M059J (cell line): Measurements from ENCODE around the gene HIF3A. TPM values are rescaled to one million over a fixed set of nuclear protein-coding genes. Genes with fewer than 3 reads are reported as not detected.
"Not testable (repeated sequence)": the region's sequence is repeated elsewhere in the genome, so short reads cannot be mapped to it uniquely, and the experiment has no call there.

ENCODE experiments used
- DNase-seq: peaks from one replicate; pipeline ENCODE4 v3.0.0-alpha.2; 2012; ENCODE audit warnings: low read depth
- total RNA-seq: library from RNA; depleted of rRNA; stranded (reverse); fragments of >200 nt; shearing (Covaris generic); gene quantifications from 2 replicates; pipeline ENCODE4 v1.2.3, GENCODE V29; 2014

HIF3A gene
- total RNA-seq, 1 experiment from 2014 or later: not detected

DNA sequence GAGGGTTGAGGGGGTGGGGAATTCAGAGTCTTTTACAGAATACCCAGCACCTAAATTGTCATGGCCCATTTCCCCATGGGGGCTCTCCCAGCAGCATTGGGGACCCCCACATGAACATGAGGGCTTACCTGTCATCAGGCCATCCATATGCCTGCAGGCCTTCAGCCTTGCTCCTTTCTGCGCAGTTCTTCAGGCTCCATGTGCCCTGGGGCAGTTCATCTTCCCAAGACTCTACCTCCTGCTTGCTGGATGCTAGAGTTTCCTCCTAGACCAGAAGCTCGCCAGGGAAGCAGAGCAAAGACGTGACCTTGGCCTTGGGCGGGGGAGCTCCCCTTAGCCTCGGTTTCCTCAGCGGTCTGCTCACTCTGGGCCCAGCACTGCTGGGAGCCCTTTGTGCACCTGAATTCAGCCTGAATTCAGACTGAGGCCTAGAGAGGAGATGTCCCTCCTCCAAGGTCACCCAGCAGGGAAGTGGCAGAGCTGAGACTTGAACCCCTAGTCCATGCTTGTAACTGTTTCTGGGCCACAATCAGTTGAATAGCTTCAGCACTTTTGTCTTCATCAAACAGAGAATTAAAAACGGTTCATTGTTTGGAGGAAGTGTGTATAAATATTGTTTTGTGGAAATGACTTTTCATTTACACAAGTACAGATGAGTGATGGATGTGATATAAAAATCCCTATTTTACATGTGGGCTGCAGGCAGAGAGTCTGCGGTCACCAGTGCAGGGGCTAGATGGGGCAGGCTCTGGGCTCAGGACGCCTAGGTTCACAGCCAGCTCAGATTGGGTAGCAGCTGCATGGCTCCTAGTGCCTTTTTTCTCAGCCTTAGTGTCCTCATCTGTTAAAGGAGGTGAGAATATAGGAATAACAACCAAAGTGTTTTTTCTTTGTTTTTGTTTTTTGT, 59.6 kb downstream of the HIF3A start:
- DNase-seq: no peak

DNA sequence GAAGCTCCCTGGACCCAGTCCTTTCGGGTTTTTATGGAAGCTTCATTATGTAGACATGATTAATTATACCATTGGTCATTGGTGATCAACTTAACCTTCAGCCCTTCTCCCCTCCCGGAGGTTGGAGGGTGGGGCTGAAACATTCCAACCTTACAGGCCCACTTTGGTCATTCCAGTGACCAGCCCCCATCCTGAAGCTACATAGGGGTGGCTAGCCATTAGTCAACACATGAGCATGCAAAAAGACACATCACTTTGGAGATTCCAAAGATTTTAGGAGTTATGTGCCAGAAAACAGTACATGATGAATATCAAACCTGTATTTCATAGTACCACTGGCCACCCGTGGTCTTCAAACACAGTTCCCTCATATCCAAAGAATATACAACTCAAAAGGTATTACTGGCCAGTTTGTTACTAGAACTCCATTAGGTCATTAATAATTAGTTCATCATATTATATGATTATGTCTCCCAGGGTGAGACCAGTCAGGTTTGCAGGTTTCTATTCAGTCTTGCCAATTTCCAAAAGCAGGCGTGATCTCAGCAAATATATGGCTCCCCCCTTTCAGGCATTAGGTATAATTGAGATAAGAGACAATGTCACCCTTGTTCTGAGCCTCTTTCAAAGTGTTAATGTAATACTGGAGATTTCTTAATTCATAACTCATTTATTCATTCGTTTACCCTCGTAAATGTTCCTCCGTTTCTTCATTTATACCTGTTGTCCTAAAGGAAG, 61.2 kb downstream of the HIF3A start:
- DNase-seq: peak; percentile 18

DNA sequence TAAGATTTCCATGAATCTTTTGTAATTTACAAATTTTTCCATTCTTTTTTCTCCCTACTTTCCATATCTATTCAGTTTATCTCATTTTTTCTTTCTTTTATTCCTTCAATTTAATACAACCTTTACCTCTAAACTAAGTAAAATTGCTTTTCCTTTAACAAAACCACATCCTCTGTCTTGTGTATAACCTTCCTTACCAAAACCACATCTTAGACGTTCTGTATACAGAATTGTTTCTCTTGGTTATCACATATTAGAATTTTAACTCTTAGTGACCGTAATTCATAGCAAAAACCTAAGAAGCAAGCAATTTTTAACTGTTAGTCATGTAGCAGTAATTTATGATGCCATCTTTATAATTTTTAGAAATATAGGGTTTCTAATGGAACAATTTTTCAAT, 65.1 kb downstream of the HIF3A start:
- peak; percentile 16 for DNase-seq

GRCh38 chr19:46364359-46364758, 67.5 kb downstream of the HIF3A start:
- DNase-seq: no peak

DNA sequence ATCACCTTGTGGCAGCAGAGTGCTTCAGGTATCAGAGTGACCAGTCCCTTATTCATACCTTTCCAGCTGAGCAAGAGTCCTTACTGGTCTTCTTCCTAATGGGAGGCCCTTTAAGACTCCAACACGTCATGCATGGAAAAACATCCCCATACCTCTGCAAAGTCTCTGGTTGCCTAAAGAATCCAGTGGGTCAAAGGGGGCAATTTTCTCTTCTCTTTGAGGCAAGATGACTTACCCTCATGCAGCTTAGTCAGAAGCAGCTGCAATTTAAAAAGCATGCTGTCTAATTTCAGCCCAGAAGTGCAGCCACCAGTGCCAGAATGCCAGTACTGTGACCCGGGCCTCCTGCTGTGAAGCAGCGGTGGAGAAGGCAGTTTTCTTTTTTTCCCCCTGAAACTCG, 68.7 kb downstream of the HIF3A start:
- no peak for DNase-seq

DNA sequence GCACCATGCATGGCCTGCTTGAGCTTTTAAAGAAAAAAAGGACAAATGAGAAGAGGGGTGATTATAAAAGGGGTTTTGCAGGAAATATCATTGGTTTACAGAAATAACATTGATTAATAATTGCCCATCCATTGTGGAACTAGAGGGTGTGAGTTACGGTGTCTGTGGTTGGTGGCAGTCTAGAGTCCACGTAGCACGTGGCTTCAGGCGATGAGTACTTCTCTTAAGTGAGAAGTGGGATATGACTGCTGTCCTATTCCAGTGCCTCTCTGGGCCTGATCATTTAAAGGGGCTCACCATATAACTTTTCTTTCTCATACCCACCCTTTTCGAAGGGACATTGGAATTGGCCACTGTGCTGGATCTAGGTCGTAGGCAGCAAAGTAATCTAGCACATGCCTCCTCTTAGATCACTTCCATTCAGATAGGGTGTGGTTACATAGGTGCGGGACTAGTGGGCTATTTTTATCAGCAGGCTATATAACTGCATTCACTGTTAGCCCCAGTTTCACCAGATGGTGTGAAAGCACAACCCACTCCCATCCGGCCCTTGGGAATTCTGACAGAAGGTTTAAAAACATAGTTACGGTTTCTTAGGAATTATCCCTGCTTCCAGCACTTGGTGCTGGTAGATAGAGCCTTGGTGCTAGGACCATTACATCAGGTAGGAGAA, 69.9 kb downstream of the HIF3A start:
- DNase-seq: no peak

DNA sequence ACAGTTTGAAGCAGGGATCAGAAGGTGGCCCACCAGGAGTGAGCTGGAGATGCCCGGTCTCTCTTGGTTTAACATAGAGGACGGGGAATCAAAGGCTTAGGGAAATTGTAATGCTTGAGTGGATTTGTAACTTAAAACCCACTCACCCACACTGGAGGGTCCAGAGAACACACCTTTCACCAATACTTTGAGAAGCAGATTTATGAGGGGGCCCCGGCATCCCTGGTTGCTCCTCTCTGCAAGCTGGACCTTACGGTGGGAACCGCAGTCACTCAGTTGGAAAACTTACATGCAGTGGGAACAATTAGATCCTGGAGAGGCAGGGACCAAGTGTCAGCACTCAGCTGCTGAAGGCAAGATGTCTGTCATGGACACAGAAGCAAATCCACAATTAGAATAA, 70.6 kb downstream of the HIF3A start:
- DNase-seq: no peak

DNA sequence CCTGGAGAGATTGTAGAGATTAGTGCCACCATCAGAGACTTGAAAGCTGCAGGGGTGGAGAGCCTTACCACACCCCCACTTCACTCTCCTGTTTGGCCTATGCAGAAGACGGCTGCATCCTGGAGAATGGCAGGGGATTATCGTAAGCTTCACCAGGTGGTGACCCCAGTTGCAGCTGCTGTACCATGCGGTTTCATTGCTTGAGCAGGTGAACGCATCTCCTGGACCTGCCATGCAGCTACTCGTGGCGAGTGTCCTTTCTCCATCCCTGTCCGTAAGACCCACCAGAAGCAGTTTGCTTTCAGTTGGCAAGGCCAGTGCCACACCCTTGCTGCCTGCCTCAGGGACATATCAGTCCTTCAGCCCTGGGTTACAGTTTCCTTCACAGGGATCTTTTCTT, 71.3 kb downstream of the HIF3A start:
- no peak for DNase-seq

DNA sequence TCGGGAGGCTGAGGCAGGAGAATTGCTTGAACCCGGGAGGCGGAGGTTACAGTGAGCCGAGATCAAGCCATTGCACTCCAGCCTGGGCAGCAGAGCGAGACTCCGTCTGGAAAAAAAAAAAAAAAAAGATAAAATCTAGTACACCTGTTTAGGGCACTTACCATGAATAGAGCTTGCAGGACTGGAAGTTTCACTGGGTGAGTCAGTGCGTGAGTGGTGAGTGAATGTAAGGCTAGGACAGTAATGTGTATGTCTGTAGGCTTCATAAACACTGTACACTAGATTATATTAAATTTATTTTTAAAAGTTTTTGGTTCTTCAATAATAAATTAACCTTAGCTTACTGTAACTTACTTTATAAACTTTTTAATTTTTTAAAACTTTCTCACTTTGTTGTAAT, 73.0 kb downstream of the HIF3A start:
- DNase-seq: no peak

GRCh38 chr19:46371371-46371901, 74.6 kb downstream of the HIF3A start:
- DNase-seq: no peak

- peak; percentile 61 for DNase-seq
These were observed 76.2 kb downstream of the HIF3A start for GRCh38 chr19:46372901-46373490.

DNA sequence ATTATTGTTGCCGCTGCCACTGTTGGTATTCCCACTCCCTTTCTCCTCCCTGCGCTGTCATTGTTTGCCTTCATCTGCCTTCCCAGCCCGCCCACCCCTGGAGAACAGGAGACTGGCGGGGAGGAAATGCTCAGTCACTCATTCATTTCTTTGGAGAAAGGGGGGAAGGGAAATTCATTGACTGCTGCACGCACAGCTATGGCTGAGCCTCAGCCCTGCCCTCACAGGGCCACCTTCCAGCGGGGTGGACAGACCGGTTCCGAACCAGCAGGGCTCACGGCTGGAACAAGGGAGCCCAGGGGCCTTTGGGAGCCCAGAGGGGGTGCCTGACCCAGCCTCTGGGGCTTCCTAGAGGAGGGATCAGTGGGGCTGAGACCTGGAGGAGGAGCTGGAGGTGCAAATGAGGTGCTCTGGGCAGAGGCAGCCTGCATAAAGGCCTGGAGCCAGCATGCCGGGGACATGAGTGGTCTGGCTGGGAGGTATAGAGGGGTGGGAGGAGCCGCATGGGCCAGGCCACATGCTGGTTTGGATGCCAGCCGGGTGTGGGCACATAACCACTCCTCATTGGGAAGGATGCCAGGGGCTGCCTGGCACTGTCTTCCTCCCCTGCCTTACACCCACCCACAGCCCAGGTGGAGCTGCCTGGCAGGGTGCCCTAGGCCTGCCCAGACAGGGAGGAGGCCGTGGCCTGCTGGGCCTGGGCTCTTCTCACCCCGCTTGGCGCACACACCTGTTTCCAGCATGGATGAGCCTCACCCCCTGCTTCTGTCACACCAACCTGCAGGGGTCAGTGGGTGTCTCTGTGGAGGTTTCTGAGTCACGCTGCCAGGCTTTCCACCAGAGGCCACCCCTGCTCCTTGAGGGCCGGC, 76.9 kb downstream of the HIF3A start:
- DNase-seq: peak; percentile 95

DNA sequence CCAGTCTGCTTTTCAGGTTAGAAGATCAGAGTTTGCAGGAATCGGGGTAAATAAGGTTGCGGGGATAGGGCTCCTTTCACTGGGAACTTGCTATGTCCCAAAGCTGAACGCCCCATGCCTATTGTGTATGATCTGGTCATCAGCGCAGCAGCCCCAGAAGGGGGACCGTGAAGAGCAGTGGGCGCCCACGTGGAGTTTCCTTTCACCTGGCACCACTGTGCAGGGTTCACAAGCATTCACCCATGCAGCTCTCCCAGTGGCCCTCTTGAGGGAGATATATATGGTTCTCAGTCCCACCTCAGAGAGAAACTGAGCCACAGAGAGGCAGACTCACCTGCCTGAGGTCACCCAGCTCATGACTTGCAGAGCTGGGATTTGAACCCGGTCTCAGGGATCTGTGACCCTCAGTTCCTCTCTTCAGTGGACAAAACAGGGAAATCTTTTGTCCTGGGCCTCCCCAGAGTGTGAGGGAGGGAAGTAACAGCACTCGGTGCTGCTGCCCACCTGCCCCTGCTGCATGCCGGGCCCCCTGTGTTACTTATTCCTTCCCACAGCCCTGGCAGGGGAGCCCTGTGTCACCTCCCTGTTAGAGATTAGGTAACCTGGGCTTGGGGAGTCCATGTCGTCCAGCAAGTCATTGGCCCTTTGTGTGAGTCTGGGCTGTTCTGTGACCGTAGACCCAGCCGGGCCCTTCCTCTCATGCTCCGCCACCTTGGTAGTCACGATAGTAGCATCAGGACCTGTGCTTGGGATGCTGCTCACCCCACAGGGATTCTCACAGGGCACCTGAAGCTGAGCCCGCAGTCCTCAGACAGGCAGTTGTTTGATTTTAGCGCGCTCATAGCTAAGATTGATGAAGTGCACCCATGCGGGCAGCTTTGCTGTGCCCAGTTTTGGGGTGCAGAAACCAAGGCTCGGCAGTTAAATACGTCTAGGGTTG, 78.0 kb downstream of the HIF3A start:
- DNase-seq: no peak

GRCh38 chr19:46375476-46376067, 78.7 kb downstream of the HIF3A start:
- not testable (repeated sequence) for DNase-seq

DNA sequence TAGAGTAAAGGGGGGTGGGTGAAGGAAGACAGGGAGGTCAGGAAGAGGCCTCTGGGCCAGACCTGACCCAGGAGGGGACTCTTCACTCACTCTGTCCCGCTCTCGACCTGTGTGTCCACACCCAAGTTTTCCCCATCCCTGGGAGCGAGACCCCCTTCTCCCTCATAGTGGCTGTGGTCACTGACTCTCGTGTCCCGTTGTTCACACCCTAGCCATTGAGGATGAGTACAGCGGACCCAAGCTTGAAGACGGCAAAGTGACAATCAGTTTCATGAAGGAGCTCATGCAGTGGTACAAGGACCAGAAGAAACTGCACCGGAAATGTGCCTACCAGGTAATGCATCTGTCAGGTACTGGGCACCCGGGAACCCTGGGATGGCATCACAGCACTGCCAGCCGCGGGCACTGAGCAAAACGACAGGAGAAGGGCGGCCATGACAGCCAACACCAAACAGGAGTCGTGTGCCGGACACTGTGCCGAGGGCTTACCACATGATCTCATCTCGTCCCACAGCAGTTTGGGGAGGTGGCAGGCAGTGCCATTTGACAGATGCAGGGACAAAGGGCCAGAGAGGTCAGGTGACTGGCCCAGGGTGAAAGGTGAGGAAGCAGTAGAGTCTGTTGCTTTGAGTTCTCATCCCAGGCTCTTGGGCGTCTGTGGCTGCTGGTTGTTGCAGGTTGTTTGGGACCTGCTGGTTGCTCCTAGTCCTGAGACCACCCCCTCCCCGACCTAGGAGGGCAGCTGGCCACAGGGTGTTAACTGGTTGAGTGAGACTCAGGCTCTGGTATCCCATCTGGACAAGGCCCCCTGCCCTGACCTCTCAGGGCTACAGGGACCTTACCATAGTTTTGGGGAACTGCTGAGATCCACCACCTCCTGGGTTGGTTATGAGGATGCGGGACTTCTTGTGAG, 79.7 kb downstream of the HIF3A start:
- no peak for DNase-seq

DNA sequence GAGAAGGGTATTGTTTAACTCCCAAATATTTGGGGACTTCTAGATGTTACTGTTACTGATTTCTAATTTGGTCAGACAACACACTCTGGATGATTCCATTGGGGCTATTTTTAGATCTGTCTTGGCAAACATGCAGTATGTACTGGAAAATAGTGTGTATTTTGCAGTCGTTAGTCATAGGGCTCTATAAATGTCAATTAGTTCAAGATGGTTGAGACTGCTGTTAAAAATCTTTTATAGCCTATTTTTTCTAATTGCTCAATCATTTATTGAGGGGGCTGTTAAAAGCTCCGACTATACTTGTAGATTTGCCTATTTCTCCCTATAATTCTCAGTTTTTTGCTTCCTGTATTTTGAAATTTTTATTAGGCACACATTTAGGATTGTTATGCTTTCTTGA, 81.4 kb downstream of the HIF3A start:
- peak; percentile 58 for DNase-seq

DNA sequence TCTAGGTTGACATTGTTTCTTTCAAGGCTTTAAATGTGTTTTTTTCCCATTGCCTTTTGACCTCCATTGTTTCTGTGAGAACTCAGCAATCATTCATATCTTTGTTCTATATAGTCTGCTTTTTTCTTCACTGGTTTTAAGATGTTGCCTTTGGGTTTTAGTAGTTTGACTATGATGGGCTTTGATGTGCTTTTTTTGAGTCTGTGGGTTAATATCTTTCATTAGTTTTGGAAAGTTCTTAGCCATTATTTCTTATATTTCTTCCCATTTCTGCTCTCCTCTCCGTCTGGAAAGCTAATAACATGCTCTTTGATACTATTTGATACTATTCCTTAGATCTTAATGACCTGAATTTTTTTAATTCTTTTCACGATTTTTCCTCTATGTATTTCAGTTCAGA, 83.8 kb downstream of the HIF3A start:
- DNase-seq: no peak

DNA sequence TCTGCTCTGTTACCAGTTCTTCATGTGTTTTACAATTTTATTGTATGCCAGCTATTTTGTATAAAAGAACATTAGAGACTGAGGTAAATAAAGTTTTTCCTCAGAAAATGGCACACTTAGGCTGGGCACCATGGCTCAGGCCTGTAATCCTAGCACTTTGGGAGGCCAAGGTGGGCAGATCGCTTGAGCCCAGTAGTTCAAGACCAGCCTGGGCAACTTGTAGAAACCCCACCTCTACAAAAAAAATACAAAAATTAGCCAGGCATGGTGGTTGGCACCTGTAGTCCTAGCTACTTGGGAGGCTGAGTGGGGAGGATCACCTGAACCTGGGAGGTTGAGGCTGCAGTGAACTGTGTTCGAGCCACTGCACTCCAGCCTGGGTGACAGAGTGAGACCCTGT, 84.5 kb downstream of the HIF3A start:
- DNase-seq: no peak
